ENCODE data around the gene ME1. TPM values are rescaled to one million over a fixed set of nuclear protein-coding genes. Genes with fewer than 3 reads are reported as not detected.

The ME1 gene
- total and polyA plus RNA-seq, 9 of the 15 experiments (the other 6 are each of a cell fraction or from before 2014, with no cell fraction given): 3.2 to 10.4 (median 5.5) TPM

GRCh38 chr6:83476971-83477370 is 46.1 kb upstream of the ME1 start:
- H3K9me3 ChIP-seq (replicated peaks; ENCODE audit: control insufficient read depth, insufficient read depth, low read depth, low read length): no peaks in the 10 kb centered on the region
- FAIRE-seq (no peak), DNase-seq (ENCODE audit: extremely low read depth in 1 of 4, low spot score in 3 of 4) (no peak), ATAC-seq (no peak)
- H3K4me1 ChIP-seq (replicated peaks in 1 of 2; ENCODE audit: control insufficient read depth in 2 of 2, insufficient read depth in 2 of 2, low read length in 2 of 2): no peaks in the 10 kb centered on the region
- intact Hi-C loops (cut with micrococcal nuclease) (no loop called here), in situ Hi-C loops (cut with MboI) (no loop called here)
- no peaks in the 10 kb centered on the region for H3K36me3 ChIP-seq (ENCODE audit: control insufficient read depth, insufficient read depth, low read length)
- H2AFZ ChIP-seq (ENCODE audit: low read depth, low read length): no peak overlapping the region
- H3K4me3 ChIP-seq: no peak overlapping the region
- CTCF ChIA-PET (ENCODE audit: low intra/inter-chr PET ratio): no interaction called here
- POLR2A ChIA-PET: interaction anchor here (0.6 kb wide), 1 partner anchor 410 kb away, joined by 3 read pairs; no protein-coding TSS in a partner anchor
- no peaks in the 10 kb centered on the region for H3K9me1 ChIP-seq (ENCODE audit: control insufficient read depth, insufficient read depth, low read length)
- BruUV-seq (replicated peaks): no TSS peak
- no peaks in the 10 kb centered on the region for H4K20me1 ChIP-seq (replicated peaks; ENCODE audit: control insufficient read depth, insufficient read depth, low read length)
- 23% methylated on average over 1 of the region's 1 CpG for WGBS (ENCODE audit: insufficient coverage, low coverage, missing lambda C conversion rate)
- no peak overlapping the region for H3K9ac ChIP-seq (ENCODE audit: insufficient read depth in 1 of 2, low read depth in 2 of 2, low read length in 2 of 2)
- H3K4me2 ChIP-seq (ENCODE audit: insufficient read depth, low read length): no peak overlapping the region
- no peak overlapping the region for H3K27ac ChIP-seq (ENCODE audit: extremely low read depth, low read depth, low read length)
- peaks cover 2 to 4% of the 10 kb centered on the region in 2 experiments; a peak in 2 of 5 replicates for H3K27me3 ChIP-seq (ENCODE audit: control insufficient read depth in 2 of 2, insufficient read depth in 2 of 2, low read length in 2 of 2)
- H3K79me2 ChIP-seq (ENCODE audit: control insufficient read depth, insufficient read depth, low read length): no peaks in the 10 kb centered on the region
- TF ChIP-seq SP2 (IDR thresholded peaks at IDR 0.05; ENCODE audit: extremely low read depth, low read depth, low read length, poor library complexity, severe bottlenecking): no peak
- no peak for TF ChIP-seq GABPB2 (CRISPR knock-in tag; conservative IDR thresholded peaks at IDR 0.05)
- TF ChIP-seq LCOR (CRISPR knock-in tag; IDR thresholded peaks at IDR 0.05): no peak
- no peak for TF ChIP-seq ZNF143 (CRISPR knock-in tag; IDR thresholded peaks at IDR 0.05)
- TF ChIP-seq POLR2A (conservative IDR thresholded peaks at IDR 0.05): no peak
- TF ChIP-seq TEAD2 (tag; IDR thresholded peaks at IDR 0.05): no peak
- no peak for TF ChIP-seq ETV1 (tag; conservative IDR thresholded peaks at IDR 0.05; ENCODE audit: low read depth)
- TF ChIP-seq TCF3 (CRISPR knock-in tag; IDR thresholded peaks at IDR 0.05): no peak
- TF ChIP-seq MECOM (CRISPR knock-in tag; IDR thresholded peaks at IDR 0.05): no peak
- TF ChIP-seq ZFP91 (CRISPR knock-in tag; IDR thresholded peaks at IDR 0.05): no peak
- TF ChIP-seq ZFP36 (IDR thresholded peaks at IDR 0.05; ENCODE audit: low read depth, low read length, partially characterized antibody): no peak
- TF ChIP-seq, protein P1, sequence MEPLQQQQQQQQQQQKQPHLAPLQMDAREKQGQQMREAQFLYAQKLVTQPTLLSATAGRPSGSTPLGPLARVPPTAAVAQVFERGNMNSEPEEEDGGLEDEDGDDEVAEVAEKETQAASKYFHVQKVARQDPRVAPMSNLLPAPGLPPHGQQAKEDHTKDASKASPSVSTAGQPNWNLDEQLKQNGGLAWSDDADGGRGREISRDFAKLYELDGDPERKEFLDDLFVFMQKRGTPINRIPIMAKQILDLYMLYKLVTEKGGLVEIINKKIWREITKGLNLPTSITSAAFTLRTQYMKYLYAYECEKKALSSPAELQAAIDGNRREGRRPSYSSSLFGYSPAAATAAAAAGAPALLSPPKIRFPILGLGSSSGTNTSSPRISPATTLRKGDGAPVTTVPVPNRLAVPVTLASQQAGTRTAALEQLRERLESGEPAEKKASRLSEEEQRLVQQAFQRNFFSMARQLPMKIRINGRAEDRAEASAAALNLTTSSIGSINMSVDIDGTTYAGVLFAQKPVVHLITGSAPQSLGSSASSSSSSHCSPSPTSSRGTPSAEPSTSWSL (CRISPR knock-in tag; IDR thresholded peaks at IDR 0.05; ENCODE audit: borderline replicate concordance): no peak
- TF ChIP-seq ELK3 (CRISPR knock-in tag; IDR thresholded peaks at IDR 0.05): no peak
- TF ChIP-seq SMAD4 (CRISPR knock-in tag; conservative IDR thresholded peaks at IDR 0.05): no peak
- TF ChIP-seq, protein P2, sequence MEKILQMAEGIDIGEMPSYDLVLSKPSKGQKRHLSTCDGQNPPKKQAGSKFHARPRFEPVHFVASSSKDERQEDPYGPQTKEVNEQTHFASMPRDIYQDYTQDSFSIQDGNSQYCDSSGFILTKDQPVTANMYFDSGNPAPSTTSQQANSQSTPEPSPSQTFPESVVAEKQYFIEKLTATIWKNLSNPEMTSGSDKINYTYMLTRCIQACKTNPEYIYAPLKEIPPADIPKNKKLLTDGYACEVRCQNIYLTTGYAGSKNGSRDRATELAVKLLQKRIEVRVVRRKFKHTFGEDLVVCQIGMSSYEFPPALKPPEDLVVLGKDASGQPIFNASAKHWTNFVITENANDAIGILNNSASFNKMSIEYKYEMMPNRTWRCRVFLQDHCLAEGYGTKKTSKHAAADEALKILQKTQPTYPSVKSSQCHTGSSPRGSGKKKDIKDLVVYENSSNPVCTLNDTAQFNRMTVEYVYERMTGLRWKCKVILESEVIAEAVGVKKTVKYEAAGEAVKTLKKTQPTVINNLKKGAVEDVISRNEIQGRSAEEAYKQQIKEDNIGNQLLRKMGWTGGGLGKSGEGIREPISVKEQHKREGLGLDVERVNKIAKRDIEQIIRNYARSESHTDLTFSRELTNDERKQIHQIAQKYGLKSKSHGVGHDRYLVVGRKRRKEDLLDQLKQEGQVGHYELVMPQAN (IDR thresholded peaks at IDR 0.05; ENCODE audit: borderline replicate concordance): no peak
- no peak for TF ChIP-seq TARDBP (IDR thresholded peaks at IDR 0.05)
- TF ChIP-seq CCNT2 (IDR thresholded peaks at IDR 0.05; ENCODE audit: borderline replicate concordance, extremely low read depth, insufficient read length, low read depth, low read length): no peak
- TF ChIP-seq DACH1 (IDR thresholded peaks at IDR 0.05; ENCODE audit: partially characterized antibody): no peak
- TF ChIP-seq ZNF780A (CRISPR knock-in tag; IDR thresholded peaks at IDR 0.05): no peak

Data from K562 (cell line).